NCI-H2196 treated with DMSO at 0.1 percent for 48 hours (cell line): ENCODE results near the gene SEMA6A.

Experiments
- DNase-seq: peaks from one replicate; lab custom pipeline; 2025; ENCODE audit not compliant: unreplicated experiment; lab: John Stamatoyannopoulos, UW

Gene SEMA6A

DNA sequence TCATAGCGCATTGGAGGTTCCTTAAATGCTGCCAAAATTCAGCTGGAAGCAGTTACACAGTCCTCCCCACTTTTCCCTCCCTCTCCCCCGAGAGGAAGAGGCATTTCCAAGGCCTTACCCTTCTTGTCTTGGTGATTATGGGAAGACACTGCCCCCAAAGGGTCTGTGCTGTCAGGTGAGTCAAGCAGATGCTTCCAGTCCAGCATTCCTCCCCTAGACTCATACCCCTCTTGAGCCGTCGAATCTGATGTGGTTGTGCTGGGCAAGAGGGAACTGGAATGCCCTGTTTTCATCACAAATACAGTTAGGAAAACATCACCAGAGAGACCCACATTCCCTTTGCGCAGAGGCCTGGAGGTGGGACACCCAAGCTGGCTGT is 107.2 kb downstream of the SEMA6A start:
- no peak for DNase-seq

GRCh38 chr5:116466727-116467464 is 107.7 kb downstream of the SEMA6A start:
- no peak for DNase-seq

- no peak for DNase-seq
Measured at GRCh38 chr5:116465411-116465810, 109.2 kb downstream of the SEMA6A start.

GRCh38 chr5:116464144-116464708 is 110.4 kb downstream of the SEMA6A start:
- no peak for DNase-seq

- no peak for DNase-seq
Measured at GRCh38 chr5:116462500-116462899, 112.1 kb downstream of the SEMA6A start.

DNA sequence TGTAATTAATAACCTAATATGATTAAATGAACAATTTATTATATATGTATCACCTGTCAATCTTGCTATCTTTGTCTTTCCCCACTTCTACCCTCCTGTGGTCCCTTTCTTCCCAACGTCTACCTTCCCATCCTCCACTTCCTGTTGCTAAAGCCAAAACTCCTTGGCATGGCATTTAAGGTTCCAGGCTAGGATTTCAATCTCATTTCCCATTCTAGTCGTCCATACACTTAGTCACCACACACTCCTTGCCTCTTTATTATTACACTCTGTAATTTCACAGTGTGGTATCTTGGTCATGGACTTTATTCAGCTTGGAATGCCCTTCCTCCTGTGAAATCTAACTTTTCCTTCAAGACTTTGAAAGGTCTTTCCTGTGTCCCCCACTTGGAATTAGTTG is 115.3 kb downstream of the SEMA6A start:
- DNase-seq: no peak

DNA sequence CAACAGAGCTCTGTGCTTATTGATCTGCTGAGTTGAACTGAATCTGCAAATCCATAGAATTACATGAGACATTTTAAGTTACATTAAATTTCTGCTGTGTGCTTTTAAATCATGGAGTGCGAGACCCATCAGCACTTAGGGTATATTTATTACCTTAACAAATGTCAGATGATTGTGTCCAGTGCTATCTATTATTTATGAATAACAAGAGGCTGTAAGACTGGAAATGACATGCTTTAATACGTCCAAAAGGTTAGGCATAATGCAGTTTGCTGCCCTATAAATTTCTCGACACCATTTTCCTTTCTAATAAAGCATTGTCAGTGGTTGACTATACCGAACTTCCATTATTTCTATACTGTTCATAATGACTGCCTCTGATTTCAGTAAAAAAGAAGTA is 117.6 kb downstream of the SEMA6A start:
- DNase-seq: no peak

GRCh38 chr5:116456036-116456435 is 118.6 kb downstream of the SEMA6A start:
- DNase-seq: no peak

- no peak for DNase-seq
Measured at GRCh38 chr5:116455061-116455460, 119.6 kb downstream of the SEMA6A start.

- no peak for DNase-seq
Measured at GRCh38 chr5:116454417-116454927, 120.2 kb downstream of the SEMA6A start.

DNA sequence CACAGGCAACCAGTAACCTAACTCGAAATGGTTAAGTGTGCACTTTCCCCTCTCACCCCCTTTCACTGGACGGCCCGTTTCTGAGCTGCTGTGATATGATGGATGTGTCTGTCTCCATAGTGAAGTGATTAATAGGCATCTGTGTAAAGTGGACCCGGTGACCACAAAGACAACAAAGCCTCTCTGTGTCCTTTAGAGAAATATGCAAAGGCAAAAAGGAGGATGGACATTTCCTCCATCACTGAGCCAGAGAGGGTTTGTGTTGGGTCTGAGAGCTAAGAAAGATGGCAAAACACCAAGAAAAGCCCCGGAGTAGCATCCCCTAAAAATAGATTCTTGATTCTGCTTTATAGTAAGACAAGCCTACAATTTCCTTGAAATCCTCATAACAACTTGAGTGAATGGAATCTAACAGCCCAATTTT is 120.6 kb downstream of the SEMA6A start:
- no peak for DNase-seq

GRCh38 chr5:116452774-116453368 is 121.8 kb downstream of the SEMA6A start:
- DNase-seq: no peak

DNA sequence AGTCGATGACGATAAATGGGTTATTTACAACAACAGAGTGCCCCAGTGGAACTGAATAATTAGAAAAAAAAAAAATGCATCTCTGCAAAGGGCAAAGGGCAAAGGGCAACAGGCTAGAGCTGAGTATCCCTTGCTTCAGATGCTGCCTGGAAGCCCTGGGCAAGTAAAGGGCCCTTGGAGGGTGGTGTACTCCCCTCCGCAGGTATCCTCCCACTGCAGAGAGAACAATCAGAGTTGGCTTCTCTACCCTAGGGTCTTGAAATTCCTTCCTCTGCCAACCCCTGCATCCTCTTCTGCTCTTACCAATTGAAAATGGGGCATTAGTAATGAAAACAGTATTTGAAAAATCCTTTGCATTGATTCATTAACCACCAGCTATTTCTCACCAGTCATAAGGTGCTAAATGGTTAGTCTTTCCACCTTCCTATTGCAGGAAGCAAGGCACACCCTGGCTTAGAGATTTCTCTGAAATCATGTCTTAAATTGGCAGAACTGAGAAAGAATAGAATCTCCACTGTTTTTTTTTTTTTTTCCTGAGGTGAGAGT is 122.6 kb downstream of the SEMA6A start:
- no peak for DNase-seq

DNA sequence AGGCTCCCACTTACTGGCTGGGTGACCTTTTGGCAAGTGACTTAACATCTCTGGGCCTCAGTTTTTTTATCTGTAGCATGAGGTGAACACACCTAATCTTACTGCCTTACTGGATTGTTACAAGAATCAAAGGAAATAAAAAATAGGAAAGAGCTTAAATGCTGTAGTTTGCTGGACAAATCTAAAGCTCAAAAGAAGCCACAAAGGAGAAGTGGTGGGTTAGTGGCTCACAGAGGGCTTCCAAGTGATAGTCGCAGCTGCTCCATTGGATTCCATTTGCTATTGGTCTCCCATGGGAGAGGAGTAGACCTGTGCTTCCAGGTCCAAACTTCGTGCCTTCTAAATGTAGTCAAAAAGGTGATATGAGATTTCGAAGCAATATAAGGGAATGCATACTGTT is 123.6 kb downstream of the SEMA6A start:
- DNase-seq: no peak

GRCh38 chr5:116449458-116449857 is 125.2 kb downstream of the SEMA6A start:
- DNase-seq: no peak

DNA sequence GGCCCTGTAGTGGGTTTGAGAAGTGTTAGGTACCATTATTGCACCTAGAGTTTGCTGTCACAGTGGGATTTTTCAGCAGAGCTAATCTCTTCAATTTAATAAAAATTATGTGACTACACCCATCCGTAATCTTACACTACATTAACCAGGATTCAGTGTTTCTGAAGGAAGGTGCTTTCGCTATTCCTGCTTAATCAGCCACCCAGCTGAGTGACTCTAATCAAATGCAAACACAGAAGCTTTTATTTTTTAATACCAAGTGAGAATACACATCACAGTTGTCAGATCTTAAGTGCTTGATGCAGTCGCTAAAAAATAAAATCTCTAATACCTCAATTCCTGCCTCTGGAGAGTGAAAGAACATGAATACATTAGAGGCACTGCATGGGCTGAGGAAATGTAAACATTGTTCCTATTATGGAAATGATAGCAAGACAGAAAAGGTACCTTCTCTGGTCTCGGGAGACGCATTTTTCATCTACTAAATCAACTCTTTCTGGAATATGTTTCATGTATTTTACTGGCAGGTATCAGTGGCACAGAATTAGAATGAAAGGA is 125.7 kb downstream of the SEMA6A start:
- no peak for DNase-seq

DNA sequence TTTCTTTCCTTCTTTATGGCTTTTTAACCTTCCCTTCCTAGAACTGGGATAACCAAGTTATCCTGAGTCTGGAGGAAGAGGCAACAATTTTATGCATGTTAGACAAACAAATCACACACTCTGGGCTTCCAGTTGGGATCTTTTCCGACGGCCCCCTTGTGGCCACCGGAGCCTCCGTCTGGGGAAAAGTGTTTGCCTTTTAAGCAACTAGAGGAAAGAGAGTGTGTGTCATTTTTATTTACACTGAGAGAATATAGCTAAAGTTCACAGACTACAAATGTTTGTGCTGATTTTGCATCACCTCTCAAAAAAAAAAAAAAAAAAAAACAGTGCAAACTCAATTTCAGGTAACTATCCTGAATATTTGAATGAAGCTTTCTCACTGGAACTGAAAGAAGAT is 126.2 kb downstream of the SEMA6A start:
- no peak for DNase-seq

DNA sequence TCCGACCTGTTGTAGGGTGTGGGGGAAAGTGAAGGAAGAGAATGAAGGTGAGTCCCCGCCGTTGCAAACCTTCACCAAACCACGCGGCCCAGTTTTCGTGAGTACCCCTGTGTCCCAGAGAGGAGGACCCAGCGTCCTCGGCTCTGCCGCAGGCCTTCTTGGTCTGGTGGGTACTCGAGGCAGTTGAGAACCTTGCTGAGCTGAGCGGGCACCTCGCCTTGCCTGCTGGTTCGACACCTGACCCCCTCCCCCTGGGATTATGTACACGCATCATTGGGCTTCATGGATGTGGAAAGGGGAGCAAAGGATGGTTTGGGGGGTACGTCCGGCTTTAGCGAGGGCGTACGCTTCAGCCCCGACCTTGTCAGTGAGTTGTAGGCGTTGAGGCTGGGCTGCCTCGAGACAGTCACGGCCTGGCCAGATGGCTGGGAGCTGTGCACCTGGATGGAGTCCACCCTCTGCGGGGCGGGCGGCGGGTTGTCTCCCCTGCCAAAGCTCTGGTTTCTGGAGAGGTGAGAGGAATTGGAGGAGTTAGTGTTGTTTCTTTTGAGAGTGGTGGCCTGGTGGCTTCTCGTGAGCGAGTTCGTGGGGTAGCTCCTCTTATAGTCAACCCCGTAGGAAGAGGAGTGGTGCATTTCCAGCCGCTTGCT is 128.1 kb downstream of the SEMA6A start:
- no peak for DNase-seq

GRCh38 chr5:116445311-116445710 is 129.3 kb downstream of the SEMA6A start:
- DNase-seq: no peak

DNA sequence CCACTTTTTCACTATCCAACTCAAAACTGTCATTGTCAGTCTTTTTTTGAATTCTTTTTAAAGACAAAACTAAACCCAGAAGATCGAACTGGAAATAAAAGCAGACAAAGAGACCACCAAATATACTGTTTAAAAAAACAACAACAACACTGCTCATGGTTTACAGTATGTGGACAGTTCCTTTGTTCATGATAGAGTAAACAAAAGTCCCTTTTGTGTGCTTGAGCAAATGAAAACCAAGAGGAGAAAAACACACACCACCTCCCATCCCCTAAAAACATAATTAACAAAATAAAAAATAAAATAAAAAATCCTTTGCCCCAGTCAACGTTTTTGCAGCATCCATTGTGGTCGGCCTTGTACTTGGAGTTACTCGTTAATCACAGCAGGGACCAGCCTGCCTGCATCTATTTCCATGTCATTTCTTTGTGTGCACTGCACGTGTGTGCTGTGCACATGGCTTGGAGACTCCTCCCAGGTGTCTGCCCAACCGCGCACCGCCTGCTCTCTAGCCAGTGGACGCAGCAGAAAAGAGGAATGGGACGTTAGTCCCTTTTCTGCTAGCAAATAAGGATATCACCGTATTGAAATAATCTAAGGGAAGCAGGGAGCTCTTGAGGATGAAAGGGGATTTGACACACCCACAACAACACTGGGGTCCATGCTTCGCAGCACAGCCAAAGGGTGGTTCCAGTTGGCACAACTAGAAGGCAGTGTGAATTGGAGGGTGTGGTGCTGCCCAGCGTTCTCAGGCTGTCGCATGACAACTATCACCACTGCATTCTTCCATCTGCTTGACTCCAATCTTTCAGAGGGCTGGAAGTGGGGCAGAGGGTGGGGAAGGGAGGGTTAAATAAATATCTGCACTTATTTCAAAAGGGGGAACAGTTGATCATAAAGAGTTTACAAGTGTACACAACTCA is 130.0 kb downstream of the SEMA6A start:
- no peak for DNase-seq
